Activated T-cell treated with anti-CD3 and anti-CD28 coated beads, Interleukin-2, amount 50 U/mL, for 24 hours (primary cell): ENCODE data around the gene ADGRG1.

Experiments
- DNase-seq: peaks from one replicate; pipeline ENCODE4 v3.0.0-alpha.2; 2020
- H3K27ac Mint-ChIP-seq: 2 replicates; pipeline ENCODE4 v1.8.0; 2020; ENCODE audit warnings: mild to moderate bottlenecking, mixed read lengths
- H3K27me3 Mint-ChIP-seq: 2 replicates; pipeline ENCODE4 v1.8.0; 2020; ENCODE audit warnings: mixed read lengths
- H3K36me3 Mint-ChIP-seq: 2 replicates; pipeline ENCODE4 v1.8.0; 2020; ENCODE audit warnings: low read depth, mixed read lengths
- H3K4me1 Mint-ChIP-seq: 2 replicates; pipeline ENCODE4 v1.8.0; 2020; ENCODE audit warnings: low read depth, mixed read lengths
- H3K4me3 Mint-ChIP-seq: 2 replicates; pipeline ENCODE4 v1.8.0; 2020; ENCODE audit warnings: mild to moderate bottlenecking, moderate library complexity, mixed read lengths
- H3K9me3 Mint-ChIP-seq: 2 replicates; pipeline ENCODE4 v1.8.0; 2020; ENCODE audit warnings: mixed read lengths

ADGRG1 gene

DNA sequence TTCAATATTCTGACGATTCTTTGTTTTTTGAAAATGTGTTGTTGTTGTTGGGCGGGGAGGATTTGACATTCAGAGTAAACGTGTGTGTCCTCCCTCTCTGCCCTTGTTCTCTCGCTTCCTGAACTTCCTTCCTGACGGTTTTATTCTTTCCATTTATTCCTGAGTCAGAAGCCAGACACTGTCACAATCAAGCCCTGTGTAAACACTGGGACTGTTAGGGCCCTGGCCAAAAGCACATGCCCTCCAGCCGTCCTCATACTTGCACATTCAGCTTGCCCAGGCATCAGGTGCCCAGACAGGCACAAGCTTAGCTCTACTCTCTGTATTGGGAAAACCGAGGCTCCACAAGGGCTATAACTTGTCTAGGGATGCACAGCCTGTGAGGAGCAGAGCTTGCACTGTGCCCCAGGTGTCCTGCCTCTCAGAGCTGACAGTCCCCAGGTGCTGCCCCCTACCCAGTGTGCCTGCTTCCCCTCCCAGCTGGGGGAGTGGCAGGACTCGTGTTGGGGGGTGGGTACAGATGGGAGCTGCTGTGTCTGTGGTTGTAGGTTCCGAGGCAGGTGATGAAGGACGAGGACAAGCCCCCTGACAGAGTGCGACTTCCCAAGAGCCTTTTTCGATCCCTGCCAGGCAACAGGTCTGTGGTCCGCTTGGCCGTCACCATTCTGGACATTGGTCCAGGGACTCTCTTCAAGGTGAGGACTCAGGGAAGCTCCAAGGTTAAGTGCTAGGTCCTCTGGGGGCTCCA lies 49.4 kb downstream of the ADGRG1 start:
- Mint-ChIP-seq H3K4me1 (no peaks in the 10 kb centered on the region), H3K27ac (no peak overlapping the region), H3K36me3 (no peaks in the 10 kb centered on the region), H3K4me3 (no peak overlapping the region), H3K9me3 (no peaks in the 10 kb centered on the region), H3K27me3 (no peaks in the 10 kb centered on the region)
- DNase-seq, result no peak

DNA sequence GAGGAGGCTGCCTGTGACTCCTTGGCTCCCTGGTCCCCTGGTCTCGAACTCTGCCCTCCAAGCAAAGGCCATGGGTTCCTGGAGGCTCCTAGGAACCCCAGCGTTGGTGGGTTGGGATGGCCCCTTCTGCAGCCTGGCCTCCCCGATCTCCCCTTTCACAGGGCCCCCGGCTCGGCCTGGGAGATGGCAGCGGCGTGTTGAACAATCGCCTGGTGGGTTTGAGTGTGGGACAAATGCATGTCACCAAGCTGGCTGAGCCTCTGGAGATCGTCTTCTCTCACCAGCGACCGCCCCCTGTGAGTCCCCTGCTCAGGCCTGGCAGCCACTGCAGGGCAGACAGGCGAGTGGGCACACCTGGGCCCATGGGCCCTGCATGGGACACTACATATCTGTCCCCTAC lies 50.6 kb downstream of the ADGRG1 start:
- no peak for DNase-seq
- H3K36me3 Mint-ChIP-seq, result no peaks in the 10 kb centered on the region
- H3K9me3 Mint-ChIP-seq, result no peaks in the 10 kb centered on the region
- no peak overlapping the region for H3K4me3 Mint-ChIP-seq
- no peaks in the 10 kb centered on the region for H3K4me1 Mint-ChIP-seq
- H3K27me3 Mint-ChIP-seq, result no peaks in the 10 kb centered on the region
- H3K27ac Mint-ChIP-seq, result no peak overlapping the region

- Mint-ChIP-seq H3K36me3 (no peaks in the 10 kb centered on the region), H3K27me3 (no peaks in the 10 kb centered on the region), H3K4me3 (no peak overlapping the region), H3K27ac (no peak overlapping the region), H3K4me1 (no peaks in the 10 kb centered on the region), H3K9me3 (no peaks in the 10 kb centered on the region)
- no peak for DNase-seq
Measured at GRCh38 chr16:57679767-57680482, 51.5 kb downstream of the ADGRG1 start.

- Mint-ChIP-seq H3K4me3 (no peak overlapping the region), H3K9me3 (no peaks in the 10 kb centered on the region), H3K27me3 (no peaks in the 10 kb centered on the region), H3K36me3 (no peaks in the 10 kb centered on the region), H3K4me1 (no peaks in the 10 kb centered on the region), H3K27ac (no peak overlapping the region)
- no peak for DNase-seq
Measured at GRCh38 chr16:57680842-57681375, 52.5 kb downstream of the ADGRG1 start.

- H3K4me3 Mint-ChIP-seq, result no peak overlapping the region
- no peaks in the 10 kb centered on the region for H3K27me3 Mint-ChIP-seq
- no peaks in the 10 kb centered on the region for H3K9me3 Mint-ChIP-seq
- DNase-seq, result no peak
- H3K36me3 Mint-ChIP-seq, result no peaks in the 10 kb centered on the region
- H3K27ac Mint-ChIP-seq, result no peak overlapping the region
- H3K4me1 Mint-ChIP-seq, result no peaks in the 10 kb centered on the region
Measured at GRCh38 chr16:57681950-57682728, 53.7 kb downstream of the ADGRG1 start.

GRCh38 chr16:57682809-57683635 lies 54.6 kb downstream of the ADGRG1 start:
- H3K27me3 Mint-ChIP-seq, result no peaks in the 10 kb centered on the region
- H3K4me1 Mint-ChIP-seq, result no peaks in the 10 kb centered on the region
- DNase-seq, result no peak
- no peaks in the 10 kb centered on the region for H3K9me3 Mint-ChIP-seq
- no peaks in the 10 kb centered on the region for H3K36me3 Mint-ChIP-seq
- H3K27ac Mint-ChIP-seq, result no peak overlapping the region
- no peak overlapping the region for H3K4me3 Mint-ChIP-seq

DNA sequence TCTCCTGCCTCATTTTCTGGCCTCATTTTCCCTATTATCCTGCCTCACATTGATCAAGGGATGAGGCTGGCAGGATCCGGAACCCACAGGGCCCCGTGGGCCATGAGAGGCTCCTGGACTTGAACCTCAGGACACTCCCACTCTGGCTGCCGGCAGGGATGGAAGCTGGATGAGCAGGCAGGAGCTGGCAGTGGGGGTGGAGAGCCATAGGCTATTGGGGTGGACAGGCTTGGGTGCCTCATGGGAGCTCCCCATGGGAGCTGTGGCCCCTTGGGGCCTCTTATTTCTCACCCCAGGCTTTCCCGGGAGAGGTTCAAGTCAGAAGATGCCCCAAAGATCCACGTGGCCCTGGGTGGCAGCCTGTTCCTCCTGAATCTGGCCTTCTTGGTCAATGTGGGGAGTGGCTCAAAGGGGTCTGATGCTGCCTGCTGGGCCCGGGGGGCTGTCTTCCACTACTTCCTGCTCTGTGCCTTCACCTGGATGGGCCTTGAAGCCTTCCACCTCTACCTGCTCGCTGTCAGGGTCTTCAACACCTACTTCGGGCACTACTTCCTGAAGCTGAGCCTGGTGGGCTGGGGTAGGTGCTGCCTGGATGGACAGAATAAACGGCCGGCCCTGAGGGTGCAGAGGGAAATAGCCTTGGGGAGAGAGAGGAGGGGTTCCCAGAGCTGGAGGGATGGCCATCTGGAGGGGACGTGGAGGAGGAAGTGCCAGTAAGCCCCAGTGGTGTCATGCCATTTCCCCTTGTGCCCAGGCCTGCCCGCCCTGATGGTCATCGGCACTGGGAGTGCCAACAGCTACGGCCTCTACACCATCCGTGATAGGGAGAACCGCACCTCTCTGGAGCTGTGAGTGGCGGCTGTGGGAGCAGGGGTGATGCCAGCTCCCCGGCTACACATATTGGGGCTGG lies 55.5 kb downstream of the ADGRG1 start:
- Mint-ChIP-seq H3K27me3 (no peaks in the 10 kb centered on the region), H3K4me1 (no peaks in the 10 kb centered on the region), H3K27ac (no peak overlapping the region), H3K9me3 (no peaks in the 10 kb centered on the region), H3K4me3 (no peak overlapping the region), H3K36me3 (no peaks in the 10 kb centered on the region)
- DNase-seq, result no peak

DNA sequence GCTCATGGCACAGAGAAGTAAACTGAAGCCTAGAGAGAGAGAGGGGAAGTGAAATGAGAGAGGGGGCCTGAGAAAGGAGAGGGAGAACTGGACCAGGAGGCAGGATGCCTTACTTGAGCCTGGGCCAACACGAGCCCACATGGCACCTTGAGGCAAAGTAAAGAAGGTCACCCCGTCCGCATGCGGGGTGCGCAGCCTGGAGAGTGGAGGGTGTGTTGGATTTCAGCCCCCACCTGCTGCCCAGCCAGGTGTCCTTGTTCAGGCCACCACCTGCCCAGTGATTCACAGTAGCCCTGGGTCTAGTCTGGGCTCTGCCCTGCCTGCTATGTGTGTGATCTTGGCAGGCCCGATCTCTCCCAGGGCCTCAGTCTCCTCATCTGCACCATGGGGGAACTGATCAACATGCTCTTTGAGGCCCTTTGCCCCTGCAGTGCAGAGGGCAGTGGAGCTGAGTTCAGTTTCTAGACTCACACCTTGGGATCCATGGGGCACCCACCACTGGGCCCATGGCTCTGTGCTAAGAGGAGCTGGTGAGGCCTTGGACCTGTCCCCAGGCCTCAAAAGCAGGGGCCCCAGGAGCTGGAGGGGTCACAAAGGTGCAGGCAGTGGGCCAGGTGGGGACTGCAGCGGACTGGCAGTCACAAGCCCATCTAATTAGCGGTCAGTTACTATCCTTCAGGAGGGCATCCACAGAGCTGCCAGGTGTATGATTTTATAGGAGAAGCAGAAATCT lies 56.4 kb downstream of the ADGRG1 start:
- H3K4me3 Mint-ChIP-seq, result no peak overlapping the region
- no peaks in the 10 kb centered on the region for H3K36me3 Mint-ChIP-seq
- DNase-seq, result no peak
- H3K4me1 Mint-ChIP-seq, result peaks cover 8% of the 10 kb centered on the region
- H3K27ac Mint-ChIP-seq, result no peak overlapping the region
- no peaks in the 10 kb centered on the region for H3K9me3 Mint-ChIP-seq
- H3K27me3 Mint-ChIP-seq, result no peaks in the 10 kb centered on the region

DNA sequence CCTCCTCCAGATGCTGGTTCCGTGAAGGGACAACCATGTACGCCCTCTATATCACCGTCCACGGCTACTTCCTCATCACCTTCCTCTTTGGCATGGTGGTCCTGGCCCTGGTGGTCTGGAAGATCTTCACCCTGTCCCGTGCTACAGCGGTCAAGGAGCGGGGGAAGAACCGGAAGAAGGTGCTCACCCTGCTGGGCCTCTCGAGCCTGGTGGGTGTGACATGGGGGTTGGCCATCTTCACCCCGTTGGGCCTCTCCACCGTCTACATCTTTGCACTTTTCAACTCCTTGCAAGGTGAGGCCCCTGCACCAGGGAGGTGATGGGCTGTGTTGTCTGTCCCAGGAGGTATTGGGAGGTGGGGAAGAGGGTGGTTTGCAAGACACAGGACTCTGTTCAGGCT lies 57.2 kb downstream of the ADGRG1 start:
- DNase-seq, result no peak

DNA sequence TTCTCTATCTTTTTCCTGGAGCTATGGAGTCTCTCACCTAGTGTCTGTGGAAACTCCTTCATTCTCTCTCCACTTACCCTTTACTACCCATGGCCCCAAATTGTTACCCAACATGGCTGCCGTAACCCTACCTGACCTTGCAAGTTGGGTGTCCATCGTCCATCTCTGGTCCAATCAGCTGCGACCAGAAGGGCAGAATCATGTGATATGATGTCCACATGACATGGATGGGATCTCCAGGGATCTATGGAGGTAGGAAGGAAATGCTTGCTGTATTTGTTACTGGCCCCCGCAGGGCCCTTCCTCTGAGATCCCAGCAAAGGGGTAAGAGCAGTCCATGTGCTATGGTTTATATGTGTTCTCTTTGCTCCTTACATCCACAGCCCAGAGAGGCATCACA lies 58.1 kb downstream of the ADGRG1 start:
- no peaks in the 10 kb centered on the region for H3K27me3 Mint-ChIP-seq
- peaks cover 14% of the 10 kb centered on the region for H3K4me1 Mint-ChIP-seq
- no peak overlapping the region for H3K27ac Mint-ChIP-seq
- DNase-seq, result no peak
- no peak overlapping the region for H3K4me3 Mint-ChIP-seq
- no peaks in the 10 kb centered on the region for H3K9me3 Mint-ChIP-seq
- H3K36me3 Mint-ChIP-seq, result no peaks in the 10 kb centered on the region

More for the DNA sequence above, 57.2 kb downstream of the ADGRG1 start:
- Mint-ChIP-seq H3K4me1 (peaks cover 14% of the 10 kb centered on the region), H3K27me3 (no peaks in the 10 kb centered on the region), H3K4me3 (no peak overlapping the region), H3K9me3 (no peaks in the 10 kb centered on the region), H3K27ac (no peak overlapping the region), H3K36me3 (no peaks in the 10 kb centered on the region)

- no peaks in the 10 kb centered on the region for H3K27me3 Mint-ChIP-seq
- H3K4me1 Mint-ChIP-seq, result peaks cover 14% of the 10 kb centered on the region
- H3K27ac Mint-ChIP-seq, result no peak overlapping the region
- no peaks in the 10 kb centered on the region for H3K9me3 Mint-ChIP-seq
- no peak for DNase-seq
- no peaks in the 10 kb centered on the region for H3K36me3 Mint-ChIP-seq
- no peak overlapping the region for H3K4me3 Mint-ChIP-seq
Measured at GRCh38 chr16:57687363-57687929, 59.0 kb downstream of the ADGRG1 start.

- no peak overlapping the region for H3K4me3 Mint-ChIP-seq
- H3K4me1 Mint-ChIP-seq, result peaks cover 14% of the 10 kb centered on the region
- no peak overlapping the region for H3K27ac Mint-ChIP-seq
- DNase-seq, result no peak
- no peaks in the 10 kb centered on the region for H3K27me3 Mint-ChIP-seq
- no peaks in the 10 kb centered on the region for H3K9me3 Mint-ChIP-seq
- no peaks in the 10 kb centered on the region for H3K36me3 Mint-ChIP-seq
Measured at GRCh38 chr16:57688487-57688986, 60.1 kb downstream of the ADGRG1 start.
